ENCODE data around the gene ENTPD6.

The ENTPD6 gene

GRCh38 chr20:25188218-25188617 is 7.3 kb upstream of the ENTPD6 start:
- FAIRE-seq, result no peak

DNA sequence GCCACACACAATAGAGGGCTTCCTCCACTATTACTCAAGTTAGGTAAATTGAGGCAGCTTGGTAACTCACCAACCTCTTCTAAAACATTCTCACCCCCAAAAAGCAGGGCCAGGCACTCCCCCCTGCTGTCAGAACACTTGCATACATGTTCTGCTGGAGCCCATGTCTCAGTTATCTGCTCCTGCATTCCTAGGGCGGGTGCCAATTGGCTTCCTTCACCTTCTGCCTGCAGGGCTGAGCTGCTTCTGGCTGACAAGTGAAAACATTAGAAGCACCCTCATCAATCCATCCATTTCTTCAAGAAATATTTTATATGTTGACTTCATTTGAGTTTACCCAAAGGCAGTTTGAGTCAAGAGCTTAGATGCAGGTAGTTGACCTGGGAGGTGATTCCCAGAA is 4.5 kb upstream of the ENTPD6 start:
- FAIRE-seq, result no peak

GRCh38 chr20:25191689-25192088 is 3.8 kb upstream of the ENTPD6 start:
- FAIRE-seq, result no peak

DNA sequence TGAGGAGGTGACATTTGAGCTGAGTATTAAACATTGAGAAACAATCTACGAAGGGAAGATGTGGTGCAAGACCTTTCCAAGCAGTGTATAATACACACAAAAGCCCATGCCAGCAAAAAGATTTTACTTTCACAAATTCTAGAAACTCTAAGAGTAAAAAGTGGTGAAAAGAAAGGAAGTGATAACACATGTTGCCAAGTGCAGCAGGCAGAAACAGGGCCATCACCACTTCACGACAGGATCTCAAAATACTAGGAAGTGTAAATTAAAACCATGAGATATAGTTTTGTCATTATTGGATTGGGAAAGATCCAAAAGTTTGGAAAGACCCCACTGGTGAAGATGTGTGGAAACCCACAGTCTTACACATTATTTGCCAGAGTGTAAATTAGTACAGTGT is 1.7 kb upstream of the ENTPD6 start:
- FAIRE-seq, result no peak

GRCh38 chr20:25194333-25194972 is 1.1 kb upstream of the ENTPD6 start:
- FAIRE-seq, result no peak

DNA sequence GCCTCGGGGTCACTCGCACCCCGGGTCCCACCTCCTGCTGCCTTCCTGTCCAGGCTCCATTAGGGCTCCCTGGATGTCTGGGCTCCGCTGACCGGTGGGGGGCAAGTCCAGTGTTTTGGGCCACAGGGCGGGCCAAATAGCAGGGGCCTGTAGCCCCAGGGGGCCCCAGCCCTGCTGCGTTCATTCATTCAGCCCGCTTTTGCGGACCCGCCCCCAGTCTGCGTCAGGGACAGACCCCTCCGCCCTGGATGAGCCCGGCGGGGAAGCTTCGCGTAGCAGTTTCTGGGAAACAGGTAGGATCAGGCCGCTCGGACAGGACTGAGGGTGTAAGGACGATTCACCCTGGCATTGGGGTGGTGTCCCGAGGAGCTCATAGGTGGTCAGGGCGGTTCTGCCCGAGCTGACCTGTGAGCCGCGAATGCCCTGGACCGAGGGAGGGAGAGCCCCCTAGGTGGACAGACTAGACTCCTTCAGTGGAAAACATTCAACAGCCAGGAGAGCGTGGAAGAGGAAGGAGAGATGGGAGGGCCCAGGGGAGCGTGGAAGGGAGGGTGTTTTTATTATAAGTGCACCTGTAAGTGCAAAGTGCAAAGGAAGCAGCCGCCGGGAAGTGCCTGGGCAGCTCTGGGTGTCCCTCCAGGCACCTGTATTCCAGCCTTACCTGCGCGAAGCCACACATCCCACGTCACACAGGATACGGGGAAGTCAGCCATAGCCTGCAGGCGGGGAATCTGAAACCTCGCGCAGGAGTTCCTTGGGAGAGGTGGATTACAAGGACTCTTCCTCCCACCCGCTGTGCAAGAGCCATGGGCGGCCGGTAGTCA is 662 bp downstream of the ENTPD6 start:
- FAIRE-seq, result no peak

GRCh38 chr20:25196786-25197120 is 1.2 kb downstream of the ENTPD6 start:
- FAIRE-seq, result no peak

DNA sequence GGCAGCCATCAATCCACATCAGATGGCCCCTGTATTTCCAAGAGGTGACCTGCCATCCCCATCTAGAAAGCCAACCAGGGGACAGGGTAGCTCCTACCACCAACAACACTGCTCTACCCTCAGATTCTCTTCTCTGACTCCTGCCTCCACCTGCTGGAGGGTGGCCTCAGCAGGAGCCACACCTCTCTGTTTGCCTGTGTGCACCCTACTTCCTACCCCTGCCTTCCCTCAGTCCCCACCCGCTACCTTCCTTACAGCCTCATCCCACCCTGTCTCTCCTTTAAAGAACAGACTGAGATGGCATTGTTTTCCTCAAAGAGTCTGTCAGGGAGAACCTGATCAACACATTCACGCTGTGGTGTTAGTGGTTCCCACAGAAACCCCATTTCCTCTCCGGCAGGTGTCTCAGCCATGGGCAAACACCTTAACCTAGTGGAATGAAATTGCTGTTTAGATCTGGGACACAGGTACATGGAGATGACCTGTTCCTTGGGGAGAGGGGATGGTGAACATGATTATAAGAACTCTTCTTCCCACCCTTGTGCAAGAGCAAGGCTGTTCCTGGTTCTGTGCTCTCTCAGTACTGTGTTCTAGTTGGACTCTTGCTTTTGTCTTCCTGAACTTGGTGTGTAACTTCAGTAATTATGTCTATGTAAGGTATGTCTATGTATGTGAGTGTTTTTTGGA is 1.8 kb downstream of the ENTPD6 start:
- FAIRE-seq, result no peak

DNA sequence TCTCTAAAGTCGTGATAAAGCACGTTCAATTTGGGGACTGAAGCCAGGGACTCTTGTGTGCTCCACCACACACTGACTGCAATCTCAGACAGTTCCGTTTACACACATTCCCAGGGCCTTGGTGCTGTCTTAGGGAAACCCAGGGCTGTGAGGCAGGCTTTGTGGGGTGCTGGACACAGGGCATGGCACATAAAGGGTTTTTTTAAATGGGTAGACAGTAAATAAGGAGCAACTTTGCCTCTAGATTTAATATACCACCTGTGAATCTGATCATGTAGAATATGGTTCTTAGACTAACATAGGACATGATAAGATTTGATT is 2.3 kb downstream of the ENTPD6 start:
- no peak for FAIRE-seq

DNA sequence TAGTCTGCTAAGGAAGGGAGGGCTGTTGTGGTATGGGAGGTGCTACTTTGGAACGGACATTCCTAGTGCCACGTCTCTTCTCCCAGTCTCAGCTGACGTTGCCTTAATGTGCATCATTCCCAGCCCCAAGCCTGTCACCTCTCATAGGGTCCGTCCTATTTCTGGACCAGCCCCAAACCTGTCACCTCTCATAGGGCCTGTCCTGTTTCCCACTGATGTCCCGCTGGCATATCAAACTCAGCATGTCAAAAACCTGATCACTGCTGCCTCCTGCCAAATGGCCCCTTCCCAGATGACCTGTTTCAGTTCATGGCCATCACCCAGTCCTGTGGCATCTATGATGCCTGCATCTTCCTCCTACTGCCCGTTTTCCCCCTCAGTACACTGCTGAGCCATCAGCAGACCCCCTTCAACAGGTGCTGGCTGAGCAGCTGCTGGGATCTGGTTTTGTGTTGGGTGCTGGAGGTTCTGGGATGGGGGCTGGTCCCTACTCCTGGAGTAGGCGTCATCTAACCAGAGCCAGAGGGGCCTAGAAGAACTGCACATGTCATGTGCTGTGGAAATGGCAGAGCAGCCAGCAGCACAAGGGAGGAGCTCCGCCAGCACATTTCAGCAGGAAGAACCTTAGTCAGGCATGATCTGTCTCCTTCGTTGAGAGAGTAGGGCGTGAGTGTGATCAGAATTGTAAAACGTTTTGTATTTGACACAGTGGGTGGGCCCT is 3.3 kb downstream of the ENTPD6 start:
- FAIRE-seq, result no peak

DNA sequence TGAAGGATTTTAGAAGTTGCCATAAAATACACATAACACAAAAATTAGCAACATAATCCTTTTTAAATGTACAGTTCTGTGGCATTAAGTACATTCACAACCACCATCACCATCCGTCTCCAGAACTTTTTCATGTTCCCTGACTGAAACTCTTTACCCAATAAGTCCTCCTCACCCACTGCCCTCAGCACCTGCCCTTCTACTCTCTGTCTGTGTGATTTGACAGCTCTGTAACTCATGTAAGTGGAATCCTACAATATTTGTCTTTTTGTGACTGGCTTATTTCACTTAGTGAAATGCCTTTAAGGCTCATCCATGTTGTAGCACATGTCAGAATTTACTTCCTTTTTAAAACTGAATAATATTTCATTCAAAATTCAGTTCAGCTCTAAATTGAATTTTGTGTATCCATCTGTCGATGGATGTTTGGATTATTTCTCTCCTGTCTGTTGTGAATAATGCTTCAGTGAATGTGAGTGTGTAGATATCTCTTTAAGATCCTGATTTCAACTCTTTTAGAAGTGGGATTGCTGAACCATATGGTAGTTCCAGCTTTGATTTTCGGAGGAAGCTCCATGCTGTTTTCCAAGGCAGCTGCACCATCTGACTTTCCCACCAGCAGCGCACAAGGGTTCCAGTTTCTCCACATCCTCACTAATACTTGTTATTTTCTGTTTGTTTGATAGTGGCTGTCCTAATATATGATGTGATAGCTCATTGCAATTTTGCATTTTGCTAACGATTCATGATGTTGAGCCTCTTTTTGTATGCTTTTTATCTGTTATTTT is 4.2 kb downstream of the ENTPD6 start:
- no peak for FAIRE-seq

DNA sequence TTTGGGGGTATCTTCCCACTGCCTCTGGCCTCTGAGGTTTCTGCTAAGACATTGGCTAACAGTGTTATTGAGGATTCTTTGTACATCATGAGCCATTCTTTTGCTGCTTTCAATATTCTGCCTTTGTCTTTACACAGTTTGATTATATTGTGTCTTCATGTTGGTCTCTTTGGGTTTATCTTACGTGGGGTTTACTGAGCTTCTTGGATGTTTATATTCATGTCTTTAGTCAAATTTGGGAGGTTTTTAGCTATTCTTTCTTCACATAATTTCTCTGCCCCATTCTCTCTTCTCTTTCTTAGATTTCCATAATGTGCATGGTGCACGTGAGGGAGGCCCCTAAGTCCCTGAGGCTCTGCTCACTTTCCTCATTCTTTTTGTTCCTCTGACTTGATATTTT is 7.6 kb downstream of the ENTPD6 start:
- FAIRE-seq, result no peak

GRCh38 chr20:25203871-25204320 is 8.4 kb downstream of the ENTPD6 start:
- FAIRE-seq, result no peak

- FAIRE-seq, result no peak
These were observed 9.2 kb downstream of the ENTPD6 start for GRCh38 chr20:25204550-25205276.

DNA sequence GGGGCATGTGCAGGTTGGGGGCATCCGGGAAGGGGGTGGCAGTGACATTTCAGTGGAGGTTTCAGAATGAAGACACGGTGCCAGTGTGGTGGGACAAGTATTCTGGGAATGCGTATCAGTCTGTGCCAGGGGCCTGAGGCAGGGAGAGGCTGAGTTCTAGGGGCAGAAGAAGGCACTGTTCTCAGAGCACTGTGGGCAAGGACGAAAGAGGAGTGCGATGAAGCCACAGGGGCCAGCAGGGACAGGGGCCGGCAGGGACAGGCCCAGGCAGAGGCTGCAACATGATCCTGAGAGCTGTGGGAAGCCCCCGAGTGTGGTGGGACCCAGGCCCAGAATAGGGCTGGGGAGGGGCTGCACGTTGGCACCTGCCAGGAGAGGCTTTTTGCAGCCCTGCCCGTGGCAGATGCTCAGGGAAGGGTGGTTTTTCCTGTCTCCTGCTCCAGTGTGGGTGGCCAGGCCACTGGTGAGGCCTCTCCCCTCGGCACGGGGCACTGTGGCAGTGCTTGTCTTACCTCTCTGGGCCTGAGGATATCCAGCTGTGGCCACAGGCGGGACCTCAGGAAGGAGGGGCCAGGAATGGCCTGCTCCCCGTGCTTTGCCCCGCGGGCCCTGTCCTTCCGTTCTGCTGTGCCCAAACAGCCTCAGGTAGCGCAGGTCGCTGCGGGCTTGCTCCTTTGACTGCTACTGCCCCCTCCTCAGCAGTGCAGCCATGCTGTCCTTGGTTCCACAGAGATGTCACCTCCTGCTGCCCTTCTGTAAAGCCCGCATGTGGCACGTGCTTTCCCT is 10.0 kb downstream of the ENTPD6 start:
- no peak for FAIRE-seq

- FAIRE-seq, result no peak
These were observed 10.5 kb downstream of the ENTPD6 start for GRCh38 chr20:25206063-25206403.

DNA sequence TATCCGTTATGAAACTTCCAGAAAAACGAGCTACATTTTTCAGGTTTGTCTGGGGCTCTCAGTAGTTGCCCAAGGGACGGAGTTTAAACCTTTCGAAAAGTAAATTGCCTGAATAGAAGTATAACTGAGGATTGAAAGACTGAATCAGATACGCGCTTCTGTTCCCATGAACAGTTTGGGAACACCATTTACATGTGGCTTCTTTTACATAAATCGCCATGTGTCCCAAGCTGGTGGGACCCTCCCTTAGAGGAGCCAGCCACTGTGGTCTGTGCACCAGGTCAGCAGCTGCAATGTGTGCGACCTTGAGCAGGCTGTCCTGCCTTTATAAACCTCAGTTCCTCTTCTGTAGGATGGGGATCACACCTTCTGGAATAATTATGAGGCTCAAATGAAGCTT is 11.0 kb downstream of the ENTPD6 start:
- FAIRE-seq, result no peak

DNA sequence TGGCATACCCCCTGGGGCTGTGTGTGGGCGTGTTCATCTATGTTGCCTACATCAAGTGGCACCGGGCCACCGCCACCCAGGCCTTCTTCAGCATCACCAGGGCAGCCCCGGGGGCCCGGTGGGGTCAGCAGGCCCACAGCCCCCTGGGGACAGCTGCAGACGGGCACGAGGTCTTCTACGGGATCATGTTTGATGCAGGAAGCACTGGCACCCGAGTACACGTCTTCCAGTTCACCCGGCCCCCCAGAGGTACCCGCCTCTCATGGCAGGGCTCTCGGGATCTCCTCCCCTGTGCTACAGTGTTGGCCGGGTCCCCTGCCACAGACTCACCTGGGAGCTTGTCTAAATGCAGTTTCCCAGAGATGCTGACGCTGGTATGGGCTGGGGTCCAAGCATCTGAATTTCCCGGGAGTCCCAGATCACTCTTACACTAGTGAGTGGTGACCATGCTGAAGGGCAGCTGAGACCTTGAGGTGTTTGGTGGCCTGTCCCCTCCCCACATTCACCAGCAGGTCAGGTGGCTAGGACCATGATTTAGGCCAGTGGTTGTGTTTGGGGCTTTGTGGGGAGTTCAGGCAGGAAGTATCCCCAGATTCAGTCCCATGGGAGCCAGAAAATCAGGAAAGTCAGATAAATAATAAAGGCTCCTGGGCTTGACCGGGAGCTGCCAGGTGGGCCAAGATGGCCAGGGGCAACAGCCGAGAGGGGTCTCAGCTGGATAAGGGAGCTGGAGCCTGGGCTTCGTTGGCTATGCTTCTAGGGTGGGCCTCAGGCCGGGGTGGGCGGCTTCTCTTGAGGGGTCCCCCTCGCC is 11.8 kb downstream of the ENTPD6 start:
- no peak for FAIRE-seq

GRCh38 chr20:25207960-25208534 is 12.5 kb downstream of the ENTPD6 start:
- FAIRE-seq, result no peak

- FAIRE-seq, result no peak
These were observed 13.9 kb downstream of the ENTPD6 start for GRCh38 chr20:25209400-25209799.
